ENCODE data around the gene CORO2B.

Gene CORO2B

GRCh38 chr15:68553994-68554720 is 24.6 kb upstream of the CORO2B start:
- DNase-seq (ENCODE audit: low read depth, low spot score): peak; percentile 44

- DNase-seq (ENCODE audit: low read depth, low spot score): no peak
Measured at GRCh38 chr15:68554721-68555678, 23.8 kb upstream of the CORO2B start.

- DNase-seq (ENCODE audit: low read depth, low spot score): no peak
Measured at GRCh38 chr15:68555679-68556037, 23.1 kb upstream of the CORO2B start.

GRCh38 chr15:68556139-68556990 is 22.4 kb upstream of the CORO2B start:
- DNase-seq (ENCODE audit: low read depth, low spot score): no peak

GRCh38 chr15:68557469-68558317 is 21.1 kb upstream of the CORO2B start:
- no peak for DNase-seq (ENCODE audit: low read depth, low spot score)

- DNase-seq (ENCODE audit: low read depth, low spot score): no peak
Measured at GRCh38 chr15:68558318-68559305, 20.2 kb upstream of the CORO2B start.

- peak; percentile 27 for DNase-seq (ENCODE audit: low read depth, low spot score)
Measured at GRCh38 chr15:68559345-68560310, 19.2 kb upstream of the CORO2B start.

GRCh38 chr15:68560501-68561113 is 18.2 kb upstream of the CORO2B start:
- DNase-seq (ENCODE audit: low read depth, low spot score): no peak

- DNase-seq (ENCODE audit: low read depth, low spot score): no peak
Measured at GRCh38 chr15:68561171-68561900, 17.5 kb upstream of the CORO2B start.

GRCh38 chr15:68561901-68562300 is 16.9 kb upstream of the CORO2B start:
- no peak for DNase-seq (ENCODE audit: low read depth, low spot score)

- no peak for DNase-seq (ENCODE audit: low read depth, low spot score)
Measured at GRCh38 chr15:68564173-68564572, 14.6 kb upstream of the CORO2B start.

- DNase-seq (ENCODE audit: low read depth, low spot score): no peak
Measured at GRCh38 chr15:68565234-68565633, 13.6 kb upstream of the CORO2B start.

GRCh38 chr15:68565726-68566125 is 13.1 kb upstream of the CORO2B start:
- no peak for DNase-seq (ENCODE audit: low read depth, low spot score)

- DNase-seq (ENCODE audit: low read depth, low spot score): no peak
Measured at GRCh38 chr15:68566377-68566954, 12.3 kb upstream of the CORO2B start.

- DNase-seq (ENCODE audit: low read depth, low spot score): no peak
Measured at GRCh38 chr15:68567345-68567744, 11.4 kb upstream of the CORO2B start.

GRCh38 chr15:68570974-68571373 is 7.8 kb upstream of the CORO2B start:
- no peak for DNase-seq (ENCODE audit: low read depth, low spot score)

- no peak for DNase-seq (ENCODE audit: low read depth, low spot score)
Measured at GRCh38 chr15:68571582-68571981, 7.2 kb upstream of the CORO2B start.
